ENCODE data around the gene CDC25A.

- no peak for TF ChIP-seq CTCF (CRISPR knock-in tag; IDR thresholded peaks at IDR 0.05)
- no peak for TF ChIP-seq CBFB (CRISPR knock-in tag; IDR thresholded peaks at IDR 0.05)
- no peak for TF ChIP-seq SRF (IDR thresholded peaks at IDR 0.05; ENCODE audit: low read depth, low read length)
- no peak for TF ChIP-seq TEF (CRISPR knock-in tag; IDR thresholded peaks at IDR 0.05)
- TF ChIP-seq POLR2AphosphoS5 (IDR thresholded peaks at IDR 0.05; ENCODE audit: low read depth, low read length) = no peak
- no peak for TF ChIP-seq CBX2 (IDR thresholded peaks at IDR 0.05; ENCODE audit: low read depth, low read length)
- no peak for TF ChIP-seq CBX2 (CRISPR knock-in tag; IDR thresholded peaks at IDR 0.05; ENCODE audit: low read depth)
- no peak for TF ChIP-seq ZZZ3 (CRISPR knock-in tag; IDR thresholded peaks at IDR 0.05; ENCODE audit: borderline replicate concordance)
- TF ChIP-seq HNF4A (CRISPR knock-in tag; IDR thresholded peaks at IDR 0.05) = no peak
- no peak for TF ChIP-seq EZH2 (conservative IDR thresholded peaks at IDR 0.05; ENCODE audit: low read depth, low read length)
- TF ChIP-seq ZNF460 (CRISPR knock-in tag; IDR thresholded peaks at IDR 0.05; ENCODE audit: borderline replicate concordance) = no peak
These were observed 30.3 kb upstream of the CDC25A start for GRCh38 chr3:48218537-48218936.
